Loucy (cell line): Measurements from ENCODE around the gene CAPN8.

Source experiments
- H2AFZ ChIP-seq: fragments of 200-600 bp; sonication (generic); 2 replicates; pipeline ENCODE4 v1.6.0; 2016; ENCODE audit warnings: antibody characterized with exemption, mild to moderate bottlenecking, low read length, moderate library complexity
- H3F3A ChIP-seq: fragments of 200-600 bp; 2 replicates; pipeline ENCODE4 v1.6.0; 2016; ENCODE audit warnings: antibody characterized with exemption, low read depth, mild to moderate bottlenecking
- H3K27me3 ChIP-seq: fragments of 200-600 bp; sonication (generic); 2 replicates; pipeline ENCODE4 v1.6.1; 2014; ENCODE audit warnings: low read length, mild to moderate bottlenecking; ENCODE audit not compliant: insufficient read depth, poor library complexity, severe bottlenecking
- H3K36me3 ChIP-seq: fragments of 200-600 bp; sonication (generic); 2 replicates; pipeline ENCODE4 v1.6.1; 2016; ENCODE audit warnings: low read length; ENCODE audit not compliant: insufficient read depth
- H3K4me1 ChIP-seq: fragments of 200-600 bp; sonication (generic); 2 replicates; pipeline ENCODE4 v1.5.1; 2014; ENCODE audit warnings: low read length, mild to moderate bottlenecking; ENCODE audit not compliant: insufficient read depth, poor library complexity, severe bottlenecking
- H3K4me2 ChIP-seq: fragments of 200-600 bp; sonication (generic); 2 replicates; pipeline ENCODE4 v1.6.0; 2014; ENCODE audit warnings: antibody characterized with exemption, low read length, low read depth, mild to moderate bottlenecking; ENCODE audit not compliant: poor library complexity, severe bottlenecking
- H3K4me3 ChIP-seq: fragments of 200-600 bp; sonication (generic); 2 replicates; pipeline ENCODE4 v1.5.1; 2014; ENCODE audit warnings: low read length, mild to moderate bottlenecking, mixed read lengths; ENCODE audit not compliant: poor library complexity, severe bottlenecking
- H3K79me2 ChIP-seq: fragments of 200-600 bp; sonication (generic); 2 replicates; pipeline ENCODE4 v1.6.1; 2014; ENCODE audit warnings: low read length; ENCODE audit not compliant: insufficient read depth
- H3K9ac ChIP-seq: fragments of 200-600 bp; sonication (generic); 2 replicates; pipeline ENCODE4 v1.6.0; 2014; ENCODE audit warnings: mild to moderate bottlenecking, low read depth, low read length, moderate library complexity; ENCODE audit not compliant: poor library complexity, severe bottlenecking
- H3K9me2 ChIP-seq: fragments of 200-600 bp; sonication (generic); replicated peaks from 2 replicates; pipeline ENCODE4 v1.6.1; 2016; ENCODE audit warnings: low read depth, low read length, mixed read lengths
- H3K9me3 ChIP-seq: fragments of 200-600 bp; sonication (generic); 2 replicates; pipeline ENCODE4 v1.6.1; 2014; ENCODE audit warnings: mild to moderate bottlenecking, antibody characterized with exemption, low read length, low read depth; ENCODE audit not compliant: insufficient read depth
- H4K20me1 ChIP-seq: fragments of 200-600 bp; sonication (generic); 2 replicates; pipeline ENCODE4 v1.6.0; 2014; ENCODE audit warnings: antibody characterized with exemption, low read length, mild to moderate bottlenecking; ENCODE audit not compliant: insufficient read depth, poor library complexity, severe bottlenecking
- EZH2phosphoT487 ChIP-seq: fragments of 200-600 bp; IDR thresholded peaks from 2 replicates; pipeline ENCODE4 v1.6.1; 2018; ENCODE audit warnings: antibody characterized with exemption, mild to moderate bottlenecking, moderate library complexity, borderline replicate concordance
- TF ChIP-seq, protein P1 (sequence below): fragments of 200-600 bp; sonication (generic); conservative IDR thresholded peaks from 2 replicates; pipeline ENCODE4 v1.5.1; 2014; ENCODE audit warnings: mild to moderate bottlenecking, antibody characterized with exemption, low read length

The CAPN8 gene

GRCh38 chr1:223508796-223509195, 156.7 kb downstream of the CAPN8 start:
- H3K4me3 ChIP-seq: no peak overlapping the region
- H3K4me2 ChIP-seq: no peak overlapping the region
- no peak overlapping the region for H3K9ac ChIP-seq
- H3K9me3 ChIP-seq: no peaks in the 10 kb centered on the region
- no peaks in the 10 kb centered on the region for H4K20me1 ChIP-seq
- no peaks in the 10 kb centered on the region for H3K4me1 ChIP-seq
- no peak for TF ChIP-seq EZH2phosphoT487
- H3K27me3 ChIP-seq: no peaks in the 10 kb centered on the region
- H3K9me2 ChIP-seq: no peaks in the 10 kb centered on the region
- no peak overlapping the region for H2AFZ ChIP-seq
- no peaks in the 10 kb centered on the region for H3F3A ChIP-seq
- no peaks in the 10 kb centered on the region for H3K36me3 ChIP-seq
- no peaks in the 10 kb centered on the region for H3K79me2 ChIP-seq

DNA sequence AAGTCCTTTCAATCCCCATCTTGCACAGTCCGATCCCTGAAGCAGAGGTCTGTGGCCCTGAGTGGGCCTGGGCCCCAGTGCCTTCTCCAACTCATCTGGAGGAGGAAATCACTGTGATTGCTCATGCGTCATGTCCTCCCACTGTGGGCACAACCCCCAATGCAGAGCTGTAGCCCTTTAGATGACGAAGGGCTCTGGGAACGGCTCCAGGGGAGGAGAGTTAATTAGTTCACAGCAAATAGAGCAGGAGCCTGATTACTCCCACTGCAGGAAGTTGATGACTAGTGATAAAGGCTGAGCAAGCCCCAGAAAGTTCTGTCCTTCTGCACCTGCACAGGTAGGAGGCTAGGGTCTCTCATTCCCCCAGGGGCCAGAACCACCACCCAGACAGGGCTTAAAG, 160.8 kb downstream of the CAPN8 start:
- no peaks in the 10 kb centered on the region for H3K9me3 ChIP-seq
- H3K9ac ChIP-seq: no peak overlapping the region
- no peaks in the 10 kb centered on the region for H3K79me2 ChIP-seq
- H3K4me1 ChIP-seq: no peaks in the 10 kb centered on the region
- no peaks in the 10 kb centered on the region for H3K36me3 ChIP-seq
- H4K20me1 ChIP-seq: no peaks in the 10 kb centered on the region
- H2AFZ ChIP-seq: no peak overlapping the region
- no peak for TF ChIP-seq EZH2phosphoT487
- TF ChIP-seq, protein P1, sequence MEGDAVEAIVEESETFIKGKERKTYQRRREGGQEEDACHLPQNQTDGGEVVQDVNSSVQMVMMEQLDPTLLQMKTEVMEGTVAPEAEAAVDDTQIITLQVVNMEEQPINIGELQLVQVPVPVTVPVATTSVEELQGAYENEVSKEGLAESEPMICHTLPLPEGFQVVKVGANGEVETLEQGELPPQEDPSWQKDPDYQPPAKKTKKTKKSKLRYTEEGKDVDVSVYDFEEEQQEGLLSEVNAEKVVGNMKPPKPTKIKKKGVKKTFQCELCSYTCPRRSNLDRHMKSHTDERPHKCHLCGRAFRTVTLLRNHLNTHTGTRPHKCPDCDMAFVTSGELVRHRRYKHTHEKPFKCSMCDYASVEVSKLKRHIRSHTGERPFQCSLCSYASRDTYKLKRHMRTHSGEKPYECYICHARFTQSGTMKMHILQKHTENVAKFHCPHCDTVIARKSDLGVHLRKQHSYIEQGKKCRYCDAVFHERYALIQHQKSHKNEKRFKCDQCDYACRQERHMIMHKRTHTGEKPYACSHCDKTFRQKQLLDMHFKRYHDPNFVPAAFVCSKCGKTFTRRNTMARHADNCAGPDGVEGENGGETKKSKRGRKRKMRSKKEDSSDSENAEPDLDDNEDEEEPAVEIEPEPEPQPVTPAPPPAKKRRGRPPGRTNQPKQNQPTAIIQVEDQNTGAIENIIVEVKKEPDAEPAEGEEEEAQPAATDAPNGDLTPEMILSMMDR: no peak
- H3K27me3 ChIP-seq: no peaks in the 10 kb centered on the region
- H3K9me2 ChIP-seq: no peaks in the 10 kb centered on the region
- no peaks in the 10 kb centered on the region for H3F3A ChIP-seq
- H3K4me2 ChIP-seq: no peak overlapping the region
- H3K4me3 ChIP-seq: no peak overlapping the region

- H3K79me2 ChIP-seq: no peaks in the 10 kb centered on the region
- no peaks in the 10 kb centered on the region for H3F3A ChIP-seq
- no peak overlapping the region for H3K4me3 ChIP-seq
- no peak overlapping the region for H3K4me2 ChIP-seq
- H4K20me1 ChIP-seq: no peaks in the 10 kb centered on the region
- H3K36me3 ChIP-seq: no peaks in the 10 kb centered on the region
- no peak overlapping the region for H2AFZ ChIP-seq
- H3K4me1 ChIP-seq: no peaks in the 10 kb centered on the region
- H3K27me3 ChIP-seq: no peaks in the 10 kb centered on the region
- H3K9me2 ChIP-seq: no peaks in the 10 kb centered on the region
- no peak overlapping the region for H3K9ac ChIP-seq
- TF ChIP-seq, protein P1: no peak
- no peak for TF ChIP-seq EZH2phosphoT487
- H3K9me3 ChIP-seq: no peaks in the 10 kb centered on the region
Measured at GRCh38 chr1:223503348-223503747, 162.2 kb downstream of the CAPN8 start.

- TF ChIP-seq, protein P1: no peak
- TF ChIP-seq EZH2phosphoT487: no peak
- Histone ChIP-seq H3K9me3 (no peaks in the 10 kb centered on the region), H3F3A (no peaks in the 10 kb centered on the region), H4K20me1 (no peaks in the 10 kb centered on the region), H2AFZ (no peak overlapping the region), H3K4me1 (no peaks in the 10 kb centered on the region), H3K36me3 (no peaks in the 10 kb centered on the region), H3K27me3 (no peaks in the 10 kb centered on the region), H3K4me2 (no peak overlapping the region), H3K79me2 (no peaks in the 10 kb centered on the region), H3K9me2 (no peaks in the 10 kb centered on the region), H3K9ac (no peak overlapping the region), H3K4me3 (no peak overlapping the region)
Measured at GRCh38 chr1:223500560-223501425, 164.7 kb downstream of the CAPN8 start.
